Nephron progenitor cell (in vitro differentiated cells): Measurements from ENCODE around the gene KRT74.

ENCODE experiments used
- DNase-seq: peaks from one replicate; pipeline ENCODE4 v3.0.0; 2021
- H3K27ac Mint-ChIP-seq: 2 replicates; pipeline ENCODE4 v1.8.0; 2021; ENCODE audit warnings: mild to moderate bottlenecking, moderate library complexity, mixed read lengths
- H3K27me3 Mint-ChIP-seq: 2 replicates; pipeline ENCODE4 v1.8.0; 2021; ENCODE audit warnings: mild to moderate bottlenecking, low read depth, mixed read lengths; ENCODE audit not compliant: poor library complexity
- H3K36me3 Mint-ChIP-seq: 2 replicates; pipeline ENCODE4 v1.8.0; 2021; ENCODE audit warnings: low read depth, mixed read lengths
- H3K4me1 Mint-ChIP-seq: 2 replicates; pipeline ENCODE4 v1.8.0; 2021; ENCODE audit warnings: mixed read lengths
- H3K4me3 Mint-ChIP-seq: 2 replicates; pipeline ENCODE4 v1.8.0; 2021; ENCODE audit warnings: mild to moderate bottlenecking, moderate library complexity, mixed read lengths
- H3K9me3 Mint-ChIP-seq: 2 replicates; pipeline ENCODE4 v1.8.0; 2021; ENCODE audit warnings: mild to moderate bottlenecking, moderate library complexity, mixed read lengths
- CTCF ChIP-seq: fragments of 200-600 bp; sonication (generic); IDR thresholded peaks from 2 replicates; pipeline ENCODE4 v1.5.0; 2021; ENCODE audit warnings: antibody characterized with exemption

Gene KRT74

GRCh38 chr12:52521175-52521567 is 52.5 kb downstream of the KRT74 start:
- H3K9me3 Mint-ChIP-seq: no peaks in the 10 kb centered on the region
- no peak for DNase-seq
- TF ChIP-seq CTCF: no peak

GRCh38 chr12:52519826-52520662 is 53.6 kb downstream of the KRT74 start, which contains the start of gene KRT5:
TSS of gene KRT5 (minus strand) at chr12:52520394. CDS start at chr12:52520296, 98 bp downstream.
- Mint-ChIP-seq H3K4me1 (peaks cover 24% of the 10 kb centered on the region), H3K36me3 (no peaks in the 10 kb centered on the region), H3K9me3 (no peaks in the 10 kb centered on the region), H3K4me3 (no peak within 1 kb of the TSS), H3K27ac (no peak within 1 kb of the TSS), H3K27me3 (no peaks in the 10 kb centered on the region)
- TF ChIP-seq CTCF: no peak
- DNase-seq: no peak

More at GRCh38 chr12:52521175-52521567, 52.5 kb downstream of the KRT74 start:
- H3K4me1 Mint-ChIP-seq: peaks cover 24% of the 10 kb centered on the region
- H3K27ac Mint-ChIP-seq: no peak overlapping the region
- H3K36me3 Mint-ChIP-seq: no peaks in the 10 kb centered on the region
- peaks cover 4% of the 10 kb centered on the region for H3K27me3 Mint-ChIP-seq
- H3K4me3 Mint-ChIP-seq: no peak overlapping the region

GRCh38 chr12:52519387-52519703 is 54.3 kb downstream of the KRT74 start:
- no peak for DNase-seq
- H3K27me3 Mint-ChIP-seq: no peaks in the 10 kb centered on the region
- H3K9me3 Mint-ChIP-seq: no peaks in the 10 kb centered on the region
- peaks cover 24% of the 10 kb centered on the region for H3K4me1 Mint-ChIP-seq
- H3K4me3 Mint-ChIP-seq: no peak overlapping the region
- no peak overlapping the region for H3K27ac Mint-ChIP-seq
- no peak for TF ChIP-seq CTCF
- H3K36me3 Mint-ChIP-seq: no peaks in the 10 kb centered on the region

- H3K9me3 Mint-ChIP-seq: no peaks in the 10 kb centered on the region
- no peaks in the 10 kb centered on the region for H3K36me3 Mint-ChIP-seq
- H3K27me3 Mint-ChIP-seq: no peaks in the 10 kb centered on the region
- H3K27ac Mint-ChIP-seq: no peak overlapping the region
- H3K4me1 Mint-ChIP-seq: peaks cover 24% of the 10 kb centered on the region
- TF ChIP-seq CTCF: no peak
- DNase-seq: no peak
- H3K4me3 Mint-ChIP-seq: no peak overlapping the region
These were observed 54.9 kb downstream of the KRT74 start for GRCh38 chr12:52518574-52519386.

GRCh38 chr12:52517888-52518287 is 55.8 kb downstream of the KRT74 start:
- no peak overlapping the region for H3K4me3 Mint-ChIP-seq
- TF ChIP-seq CTCF: no peak
- H3K9me3 Mint-ChIP-seq: no peaks in the 10 kb centered on the region
- H3K27ac Mint-ChIP-seq: no peak overlapping the region
- H3K27me3 Mint-ChIP-seq: no peaks in the 10 kb centered on the region
- H3K36me3 Mint-ChIP-seq: no peaks in the 10 kb centered on the region
- no peak for DNase-seq
- H3K4me1 Mint-ChIP-seq: peaks cover 24% of the 10 kb centered on the region
